ENCODE measurements around the gene UNK.

The UNK gene

GRCh38 chr17:75750661-75751423, 33.8 kb upstream of the UNK start:
- H3K4me3 ChIP-seq (ENCODE audit: low read depth, low read length), result no peak overlapping the region
- TF ChIP-seq CTCF (IDR thresholded peaks at IDR 0.05; ENCODE audit: borderline replicate concordance, insufficient read depth, low read depth, low read length), result no peak

GRCh38 chr17:75751676-75752404, 32.8 kb upstream of the UNK start:
- TF ChIP-seq CTCF (IDR thresholded peaks at IDR 0.05; ENCODE audit: borderline replicate concordance, insufficient read depth, low read depth, low read length), result no peak
- H3K4me3 ChIP-seq (ENCODE audit: low read depth, low read length), result no peak overlapping the region

- TF ChIP-seq CTCF (IDR thresholded peaks at IDR 0.05; ENCODE audit: borderline replicate concordance, insufficient read depth, low read depth, low read length), result no peak
- H3K4me3 ChIP-seq (ENCODE audit: low read depth, low read length), result no peak overlapping the region
These were observed 32.2 kb upstream of the UNK start for GRCh38 chr17:75752405-75752709.

- peak; percentile 64 for TF ChIP-seq CTCF (IDR thresholded peaks at IDR 0.05; ENCODE audit: borderline replicate concordance, insufficient read depth, low read depth, low read length)
- H3K4me3 ChIP-seq (ENCODE audit: low read depth, low read length), result peak overlapping the region; percentile 60
These were observed 31.6 kb upstream of the UNK start for GRCh38 chr17:75752802-75753513.

- peak overlapping the region; percentile 60 for H3K4me3 ChIP-seq (ENCODE audit: low read depth, low read length)
- TF ChIP-seq CTCF (IDR thresholded peaks at IDR 0.05; ENCODE audit: borderline replicate concordance, insufficient read depth, low read depth, low read length), result peak; percentile 83
These were observed 30.9 kb upstream of the UNK start for GRCh38 chr17:75753514-75754377.

- no peak overlapping the region for H3K4me3 ChIP-seq (ENCODE audit: low read depth, low read length)
These were observed 30.0 kb upstream of the UNK start for GRCh38 chr17:75754378-75755204.

More at GRCh38 chr17:75754378-75755204, 30.0 kb upstream of the UNK start:
- no peak for TF ChIP-seq CTCF (IDR thresholded peaks at IDR 0.05; ENCODE audit: borderline replicate concordance, insufficient read depth, low read depth, low read length)
